Calu3 (cell line): ENCODE data around the gene NUDT17. TPM values are rescaled to one million over a fixed set of nuclear protein-coding genes. Genes with fewer than 3 reads are reported as not detected.

Source experiments
- BruUV-seq: library from RNA; stranded (reverse); fragments of 400-500 nt; replicated peaks from 2 replicates; lab custom pipeline; 2021; lab: Mats Ljungman, UMichigan
- CTCF ChIA-PET: fragments of 300-600 bp; sonication (Branson Sonifier 250); formaldehyde crosslinking; loops from one replicate; lab custom pipeline; 2022; ENCODE audit warnings: antibody characterized with exemption; lab: Charles Lee
- DNase-seq: peaks from one replicate; pipeline ENCODE4 v3.0.0; 2022
- H3K27ac Mint-ChIP-seq: one replicate; pipeline ENCODE4 v1.8.0; 2022; ENCODE audit warnings: mixed read lengths; ENCODE audit not compliant: unreplicated experiment
- H3K27me3 Mint-ChIP-seq: one replicate; pipeline ENCODE4 v1.8.0; 2022; ENCODE audit warnings: mixed read lengths; ENCODE audit not compliant: unreplicated experiment
- H3K36me3 Mint-ChIP-seq: one replicate; pipeline ENCODE4 v1.8.0; 2022; ENCODE audit warnings: mild to moderate bottlenecking, moderate library complexity, mixed read lengths; ENCODE audit not compliant: insufficient read depth, unreplicated experiment
- H3K4me1 Mint-ChIP-seq: one replicate; pipeline ENCODE4 v1.8.0; 2022; ENCODE audit warnings: mild to moderate bottlenecking, low read depth, mixed read lengths; ENCODE audit not compliant: unreplicated experiment
- H3K4me3 Mint-ChIP-seq: one replicate; pipeline ENCODE4 v1.8.0; 2022; ENCODE audit warnings: mild to moderate bottlenecking, low read depth, moderate library complexity, mixed read lengths; ENCODE audit not compliant: unreplicated experiment
- H3K9me3 Mint-ChIP-seq: one replicate; pipeline ENCODE4 v1.8.0; 2022; ENCODE audit warnings: low read depth, mixed read lengths; ENCODE audit not compliant: unreplicated experiment
- intact Hi-C: fragments of 100-400 bp; cut with micrococcal nuclease; formaldehyde crosslinking; loops from one replicate; pipeline ENCODE4 v1.10.0; 2022; ENCODE audit not compliant: unreplicated experiment
- total RNA-seq: library from RNA; stranded (reverse); gene quantifications from 2 replicates; pipeline ENCODE4 v1.2.3, GENCODE V29; 2022
- TF ChIP-seq, protein P1 (sequence below): fragments of 200-600 bp; IDR thresholded peaks from one replicate; pipeline ENCODE4 v1.8.0; 2022; ENCODE audit warnings: antibody characterized with exemption; ENCODE audit not compliant: unreplicated experiment

The NUDT17 gene
- total RNA-seq, 1 experiment from 2014 or later: 2.8 TPM

DNA sequence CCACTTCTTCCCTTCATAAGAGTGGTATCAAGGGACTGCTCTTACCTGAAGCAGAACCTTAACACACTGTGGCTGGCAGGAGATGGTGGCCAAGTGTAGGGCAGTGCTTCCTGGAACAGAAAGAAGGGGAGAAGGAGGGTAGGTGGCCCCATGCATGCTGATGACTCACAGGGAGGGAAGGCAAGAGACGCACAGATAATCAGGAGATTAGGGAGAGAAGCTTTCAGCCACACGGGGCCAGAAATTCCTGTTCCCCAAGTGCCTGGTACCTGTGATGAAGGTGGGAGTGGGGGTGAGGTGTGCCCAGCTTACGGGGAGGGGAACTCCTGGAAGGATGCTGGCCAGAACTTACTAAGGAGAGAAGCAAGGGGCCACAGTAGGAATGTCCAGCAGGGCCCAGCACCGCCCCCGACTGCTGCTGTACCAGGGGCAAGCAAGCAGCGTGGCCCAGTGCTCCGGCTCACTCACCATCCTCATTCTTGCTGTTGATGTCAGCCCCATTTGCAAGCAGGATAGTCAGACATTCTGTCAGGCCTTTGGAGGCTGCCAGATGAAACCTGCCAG lies 32.6 kb downstream of the NUDT17 start:
- intact Hi-C loops: no loop called here
- Mint-ChIP-seq H3K27ac (peak overlapping the region; percentile 71), H3K36me3 (peaks cover 6% of the 10 kb centered on the region), H3K4me3 (peak overlapping the region; percentile 24), H3K9me3 (no peaks in the 10 kb centered on the region), H3K4me1 (peaks cover 40% of the 10 kb centered on the region), H3K27me3 (peaks cover 13% of the 10 kb centered on the region)
- TF ChIP-seq, protein P1, sequence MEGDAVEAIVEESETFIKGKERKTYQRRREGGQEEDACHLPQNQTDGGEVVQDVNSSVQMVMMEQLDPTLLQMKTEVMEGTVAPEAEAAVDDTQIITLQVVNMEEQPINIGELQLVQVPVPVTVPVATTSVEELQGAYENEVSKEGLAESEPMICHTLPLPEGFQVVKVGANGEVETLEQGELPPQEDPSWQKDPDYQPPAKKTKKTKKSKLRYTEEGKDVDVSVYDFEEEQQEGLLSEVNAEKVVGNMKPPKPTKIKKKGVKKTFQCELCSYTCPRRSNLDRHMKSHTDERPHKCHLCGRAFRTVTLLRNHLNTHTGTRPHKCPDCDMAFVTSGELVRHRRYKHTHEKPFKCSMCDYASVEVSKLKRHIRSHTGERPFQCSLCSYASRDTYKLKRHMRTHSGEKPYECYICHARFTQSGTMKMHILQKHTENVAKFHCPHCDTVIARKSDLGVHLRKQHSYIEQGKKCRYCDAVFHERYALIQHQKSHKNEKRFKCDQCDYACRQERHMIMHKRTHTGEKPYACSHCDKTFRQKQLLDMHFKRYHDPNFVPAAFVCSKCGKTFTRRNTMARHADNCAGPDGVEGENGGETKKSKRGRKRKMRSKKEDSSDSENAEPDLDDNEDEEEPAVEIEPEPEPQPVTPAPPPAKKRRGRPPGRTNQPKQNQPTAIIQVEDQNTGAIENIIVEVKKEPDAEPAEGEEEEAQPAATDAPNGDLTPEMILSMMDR: no peak
- peak; percentile 68 for DNase-seq
- CTCF ChIA-PET: interaction anchor here (1.7 to 2.0 kb wide), 3 partner anchors 10 to 19 kb away, joined by 4 to 10 read pairs (median 10); partner anchors contain the start of gene PIAS3
- BruUV-seq: no TSS peak

DNA sequence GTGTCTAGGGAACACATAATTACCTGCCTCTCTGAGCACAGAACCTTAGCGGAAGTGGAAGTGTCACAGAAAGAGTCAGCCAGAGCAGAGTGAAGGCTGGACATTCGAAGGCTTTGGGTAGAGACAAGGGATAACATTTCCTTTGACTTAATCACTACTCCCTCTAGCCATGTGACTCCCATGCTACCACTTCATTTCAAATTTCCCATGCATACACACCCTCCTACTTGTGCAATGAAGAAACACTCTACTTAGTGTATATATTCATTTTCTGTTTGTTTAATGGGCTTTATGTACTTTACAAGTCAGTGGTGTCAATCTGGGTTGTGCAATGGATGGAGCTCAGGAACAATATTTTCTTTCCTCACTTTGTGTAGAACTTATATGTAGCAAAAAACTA lies 33.3 kb downstream of the NUDT17 start:
- CTCF ChIA-PET: interaction anchor here (1.7 to 2.0 kb wide), 3 partner anchors 9 to 19 kb away, joined by 4 to 10 read pairs (median 10); partner anchors contain the start of gene PIAS3
- intact Hi-C loops: no loop called here
- H3K4me3 Mint-ChIP-seq: no peak overlapping the region
- no peak overlapping the region for H3K27ac Mint-ChIP-seq
- H3K27me3 Mint-ChIP-seq: peaks cover 6% of the 10 kb centered on the region
- TF ChIP-seq, protein P1: no peak
- H3K4me1 Mint-ChIP-seq: peaks cover 40% of the 10 kb centered on the region
- no peak for DNase-seq
- BruUV-seq: no TSS peak
- no peaks in the 10 kb centered on the region for H3K9me3 Mint-ChIP-seq
- H3K36me3 Mint-ChIP-seq: peaks cover 6% of the 10 kb centered on the region

DNA sequence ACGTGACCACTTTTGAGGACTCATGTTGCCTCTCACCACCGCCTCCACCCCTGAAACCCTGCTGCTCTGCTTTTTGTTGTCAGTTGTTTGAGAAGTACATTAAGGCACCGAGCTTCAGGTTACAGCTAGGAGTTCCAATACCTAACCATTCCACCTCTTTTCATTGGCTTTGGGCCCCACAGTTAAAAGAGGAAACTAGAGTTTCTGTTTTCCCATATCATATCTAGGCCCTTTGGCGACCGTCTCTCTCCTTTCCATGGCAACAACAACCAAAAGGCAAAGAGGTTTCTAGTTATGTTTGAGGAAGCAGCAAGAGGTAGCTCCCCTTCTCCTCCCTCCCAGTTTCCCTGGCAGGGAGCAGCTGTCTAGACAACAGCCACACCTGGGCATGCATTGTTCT lies 34.3 kb downstream of the NUDT17 start:
- Mint-ChIP-seq H3K27me3 (peaks cover 9% of the 10 kb centered on the region), H3K4me3 (no peak overlapping the region), H3K9me3 (no peaks in the 10 kb centered on the region), H3K36me3 (peaks cover 6% of the 10 kb centered on the region), H3K27ac (no peak overlapping the region), H3K4me1 (peaks cover 44% of the 10 kb centered on the region)
- no peak for DNase-seq
- CTCF ChIA-PET: interaction anchor here (1.0 to 2.2 kb wide), 3 partner anchors 12 to 34 kb away, joined by 4 to 9 read pairs (median 5); partner anchors contain the start of genes NUDT17 and PIAS3
- no TSS peak for BruUV-seq
- intact Hi-C loops: no loop called here
- TF ChIP-seq, protein P1: no peak

DNA sequence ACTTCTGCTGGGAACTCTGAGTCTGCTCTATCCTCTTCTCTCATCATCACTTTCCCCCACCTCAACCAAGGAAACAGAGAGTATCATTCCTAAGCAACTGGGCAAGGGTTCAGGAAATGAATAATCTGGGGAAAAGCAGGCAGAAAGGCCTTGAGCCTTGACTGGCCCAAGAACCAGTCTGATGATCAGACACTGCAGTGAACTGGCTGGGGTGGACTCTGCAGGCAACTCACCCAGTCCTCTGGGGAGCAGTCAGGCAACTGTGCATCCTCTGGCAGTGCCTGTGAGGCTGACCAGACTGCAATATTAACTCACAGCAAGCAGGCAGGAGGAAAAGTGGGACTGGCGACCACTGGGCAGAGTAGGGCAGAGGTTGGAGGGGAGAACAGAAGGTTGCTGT lies 39.2 kb downstream of the NUDT17 start:
- Mint-ChIP-seq H3K4me3 (peak overlapping the region; percentile 43), H3K27ac (no peak overlapping the region), H3K36me3 (peaks cover 17% of the 10 kb centered on the region), H3K4me1 (peaks cover 50% of the 10 kb centered on the region), H3K27me3 (peaks cover 20% of the 10 kb centered on the region), H3K9me3 (no peaks in the 10 kb centered on the region)
- TF ChIP-seq, protein P1: no peak
- no TSS peak for BruUV-seq
- CTCF ChIA-PET: no interaction called here
- intact Hi-C loops: no loop called here
- DNase-seq: no peak
